Ishikawa (cell line): ENCODE measurements around the gene FAM50A.

ENCODE experiments used
- CEBPB ChIP-seq: IDR thresholded peaks from 2 replicates; pipeline ENCODE4 v1.6.1; 2012
- CREB1 ChIP-seq: IDR thresholded peaks from 2 replicates; pipeline ENCODE4 v1.6.1; 2012; ENCODE audit warnings: low read depth
- EGR1 ChIP-seq: IDR thresholded peaks from 2 replicates; pipeline ENCODE4 v1.6.1; 2012
- EP300 ChIP-seq: IDR thresholded peaks from 2 replicates; pipeline ENCODE4 v1.6.1; 2012; ENCODE audit warnings: borderline replicate concordance
- FOXM1 ChIP-seq: IDR thresholded peaks from 2 replicates; pipeline ENCODE4 v1.6.1; 2012; ENCODE audit warnings: low read depth, borderline replicate concordance
- MAX ChIP-seq: IDR thresholded peaks from 2 replicates; pipeline ENCODE4 v1.6.1; 2012
- NFIC ChIP-seq: IDR thresholded peaks from 2 replicates; pipeline ENCODE4 v1.6.1; 2012
- RAD21 ChIP-seq: IDR thresholded peaks from 2 replicates; pipeline ENCODE4 v1.6.1; 2012; ENCODE audit warnings: low read depth
- REST ChIP-seq: IDR thresholded peaks from 2 replicates; pipeline ENCODE4 v1.6.1; 2012; ENCODE audit warnings: low read depth, mild to moderate bottlenecking
- TAF1 ChIP-seq: IDR thresholded peaks from 2 replicates; pipeline ENCODE4 v1.6.1; 2012; ENCODE audit warnings: low read depth, mild to moderate bottlenecking
- TCF12 ChIP-seq: IDR thresholded peaks from 2 replicates; pipeline ENCODE4 v1.6.1; 2012; ENCODE audit warnings: low read depth
- TEAD4 ChIP-seq: IDR thresholded peaks from 2 replicates; pipeline ENCODE4 v1.6.1; 2012
- USF1 ChIP-seq: IDR thresholded peaks from 2 replicates; pipeline ENCODE4 v1.6.1; 2012
- YY1 ChIP-seq: IDR thresholded peaks from 2 replicates; pipeline ENCODE4 v1.6.1; 2012; ENCODE audit warnings: low read depth
- ZBTB7A ChIP-seq: IDR thresholded peaks from 2 replicates; pipeline ENCODE4 v1.6.1; 2012; ENCODE audit warnings: low read depth

FAM50A gene

GRCh38 chrX:154487518-154488290, 43.8 kb downstream of the FAM50A start:
- TF ChIP-seq RAD21 (no peak), MAX (no peak), CEBPB (no peak), EGR1 (no peak), CREB1 (no peak), REST (no peak), USF1 (no peak), TAF1 (no peak), ZBTB7A (no peak), EP300 (no peak), TCF12 (no peak), FOXM1 (no peak), YY1 (no peak), TEAD4 (no peak), NFIC (no peak)

- TF ChIP-seq USF1 (no peak), NFIC (no peak), EP300 (no peak), CREB1 (no peak), TEAD4 (no peak), EGR1 (no peak), REST (no peak), TAF1 (no peak), MAX (no peak), FOXM1 (no peak)
Observed at GRCh38 chrX:154488336-154489075, 44.6 kb downstream of the FAM50A start.

- TF ChIP-seq FOXM1 (no peak), MAX (no peak), EGR1 (no peak), YY1 (no peak), EP300 (no peak), REST (no peak), USF1 (no peak), CEBPB (no peak), ZBTB7A (no peak), CREB1 (no peak), TEAD4 (no peak), RAD21 (no peak)
Observed at GRCh38 chrX:154489182-154489581, 45.2 kb downstream of the FAM50A start.
